ENCODE results near the gene CD300LF. TPM values are rescaled to one million over a fixed set of nuclear protein-coding genes. Genes with fewer than 3 reads are reported as not detected.

CD300LF gene
- total RNA-seq, 2 donors from 2014 or later, result 2.3 TPM; not detected in 1

DNA sequence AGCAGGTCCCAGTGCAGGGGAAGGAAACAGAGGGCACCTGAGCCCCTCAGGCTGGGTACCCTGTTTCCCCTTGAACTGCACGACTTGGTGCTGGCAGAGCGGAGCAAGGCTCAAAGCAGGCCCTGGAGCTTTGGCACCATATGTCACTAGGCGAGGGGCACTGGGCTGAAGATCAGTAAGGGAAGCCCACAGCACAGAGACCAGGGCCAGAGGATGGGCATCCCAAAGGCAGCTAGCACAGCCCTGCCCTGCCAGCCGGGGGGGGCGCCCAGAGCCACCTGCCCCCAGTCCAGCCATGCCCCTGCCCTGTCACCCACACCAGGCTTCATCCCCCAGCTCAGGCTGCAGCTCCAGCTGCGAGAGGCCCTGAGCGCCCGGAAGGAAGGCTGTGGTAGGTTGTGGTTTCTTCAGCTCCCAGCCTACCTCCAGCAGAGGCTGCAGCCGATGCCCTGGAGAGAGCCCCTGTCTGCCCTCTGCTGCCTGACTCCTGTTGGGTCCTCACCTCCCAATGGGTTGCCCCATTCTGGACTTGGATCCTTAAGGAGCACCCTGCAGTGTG, 46.6 kb upstream of the CD300LF start:
- TF ChIP-seq, protein P1, sequence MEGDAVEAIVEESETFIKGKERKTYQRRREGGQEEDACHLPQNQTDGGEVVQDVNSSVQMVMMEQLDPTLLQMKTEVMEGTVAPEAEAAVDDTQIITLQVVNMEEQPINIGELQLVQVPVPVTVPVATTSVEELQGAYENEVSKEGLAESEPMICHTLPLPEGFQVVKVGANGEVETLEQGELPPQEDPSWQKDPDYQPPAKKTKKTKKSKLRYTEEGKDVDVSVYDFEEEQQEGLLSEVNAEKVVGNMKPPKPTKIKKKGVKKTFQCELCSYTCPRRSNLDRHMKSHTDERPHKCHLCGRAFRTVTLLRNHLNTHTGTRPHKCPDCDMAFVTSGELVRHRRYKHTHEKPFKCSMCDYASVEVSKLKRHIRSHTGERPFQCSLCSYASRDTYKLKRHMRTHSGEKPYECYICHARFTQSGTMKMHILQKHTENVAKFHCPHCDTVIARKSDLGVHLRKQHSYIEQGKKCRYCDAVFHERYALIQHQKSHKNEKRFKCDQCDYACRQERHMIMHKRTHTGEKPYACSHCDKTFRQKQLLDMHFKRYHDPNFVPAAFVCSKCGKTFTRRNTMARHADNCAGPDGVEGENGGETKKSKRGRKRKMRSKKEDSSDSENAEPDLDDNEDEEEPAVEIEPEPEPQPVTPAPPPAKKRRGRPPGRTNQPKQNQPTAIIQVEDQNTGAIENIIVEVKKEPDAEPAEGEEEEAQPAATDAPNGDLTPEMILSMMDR (IDR thresholded peaks at IDR 0.05), result no peak

DNA sequence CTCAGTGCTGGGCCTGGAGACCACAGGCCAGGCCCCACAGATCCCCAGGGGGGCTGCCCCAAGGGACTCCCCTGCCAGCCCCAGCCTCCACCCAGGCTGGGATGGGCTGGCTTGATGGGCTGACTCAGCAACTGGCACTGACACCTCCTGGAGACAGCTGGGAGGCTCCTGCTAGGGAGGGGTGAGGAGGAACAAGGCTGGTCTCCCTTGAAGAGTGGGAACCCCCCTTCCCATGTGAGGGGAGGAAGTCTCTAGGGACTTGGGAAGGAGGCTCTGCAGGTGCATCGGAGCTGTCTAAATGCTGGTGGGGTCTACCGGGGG, 46.1 kb upstream of the CD300LF start:
- Histone ChIP-seq H3K4me1 (ENCODE audit: control insufficient read depth in 1 of 2, low read depth in 2 of 2) (peaks cover 17 to 39% of the 10 kb centered on the region in 2 donors), H3K9me3 (no peaks in the 10 kb centered on the region), H3K4me3 (no peak overlapping the region), H3K27me3 (replicated peaks; ENCODE audit: insufficient read depth) (no peaks in the 10 kb centered on the region), H3K36me3 (no peaks in the 10 kb centered on the region), H3K27ac (no peak overlapping the region)
- TF ChIP-seq, protein P1 (IDR thresholded peaks at IDR 0.05), result no peak
- ATAC-seq (ENCODE audit: insufficient number of reproducible peaks, low FRiP score, low read depth) (no peak), DNase-seq (ENCODE audit: low spot score) (no peak)

More for the DNA sequence above, 46.6 kb upstream of the CD300LF start:
- H3K9me3 ChIP-seq, result no peaks in the 10 kb centered on the region
- H3K27me3 ChIP-seq (replicated peaks; ENCODE audit: insufficient read depth), result no peaks in the 10 kb centered on the region
- H3K36me3 ChIP-seq, result no peaks in the 10 kb centered on the region
- DNase-seq (ENCODE audit: low spot score) (no peak), ATAC-seq (ENCODE audit: insufficient number of reproducible peaks, low FRiP score, low read depth) (no peak)
- H3K4me1 ChIP-seq (ENCODE audit: control insufficient read depth in 1 of 2, low read depth in 2 of 2), result peaks cover 17 to 39% of the 10 kb centered on the region in 2 donors
- H3K4me3 ChIP-seq, result no peak overlapping the region
- no peak overlapping the region for H3K27ac ChIP-seq

DNA sequence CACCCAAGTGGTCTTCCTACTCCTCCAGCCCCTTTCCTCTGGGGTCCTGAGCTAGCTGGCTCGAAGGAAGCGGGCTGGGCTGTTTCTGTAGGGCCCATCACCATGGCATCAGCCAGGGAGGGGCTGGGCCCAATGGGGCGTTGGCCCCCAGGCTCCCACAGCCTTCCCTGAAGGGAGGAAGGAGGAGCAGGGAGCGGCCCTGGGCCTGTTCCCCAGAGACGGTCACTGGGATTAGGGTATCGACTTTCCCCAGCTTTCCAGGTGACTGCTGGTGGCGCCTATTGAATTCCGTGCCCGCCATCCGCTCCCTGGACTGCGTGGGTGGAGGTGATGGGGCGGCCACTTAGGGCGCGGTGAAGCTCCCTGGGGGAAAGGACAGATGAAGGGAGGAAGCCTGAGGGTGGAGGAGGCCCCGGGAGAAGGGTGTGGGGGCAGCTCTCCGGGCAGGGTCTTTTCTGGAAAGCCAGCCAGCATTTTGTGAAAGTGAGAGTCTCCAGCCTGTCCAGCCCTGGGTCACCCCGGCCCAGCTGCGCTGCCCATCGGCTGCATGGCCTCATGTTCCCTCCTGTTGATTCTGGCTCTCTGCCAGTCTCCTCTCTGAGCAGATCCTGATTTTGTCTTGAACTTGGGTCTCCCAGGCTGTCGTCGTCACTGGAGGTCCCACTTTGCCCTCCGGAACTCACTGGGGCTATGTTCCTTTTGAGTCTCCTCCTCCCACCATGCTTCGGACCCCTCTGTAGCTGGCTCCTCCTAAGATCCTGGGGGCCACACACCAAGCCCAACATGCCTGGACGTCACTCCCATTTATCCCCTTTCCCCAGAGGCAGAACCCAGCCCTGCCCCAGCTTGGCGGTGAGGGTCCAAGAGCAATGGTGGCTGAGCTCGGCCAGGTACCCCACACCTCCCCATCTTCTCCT, 45.5 kb upstream of the CD300LF start:
- Histone ChIP-seq H3K4me3 (no peak overlapping the region), H3K9me3 (no peaks in the 10 kb centered on the region), H3K36me3 (no peaks in the 10 kb centered on the region), H3K27me3 (replicated peaks; ENCODE audit: insufficient read depth) (no peaks in the 10 kb centered on the region), H3K4me1 (ENCODE audit: control insufficient read depth in 1 of 2, low read depth in 2 of 2) (peaks cover 17 to 39% of the 10 kb centered on the region in 2 donors), H3K27ac (no peak overlapping the region)
- no peak for ATAC-seq (ENCODE audit: insufficient number of reproducible peaks, low FRiP score, low read depth)
- DNase-seq (ENCODE audit: low spot score), result no peak
- TF ChIP-seq, protein P1 (IDR thresholded peaks at IDR 0.05), result no peak

DNA sequence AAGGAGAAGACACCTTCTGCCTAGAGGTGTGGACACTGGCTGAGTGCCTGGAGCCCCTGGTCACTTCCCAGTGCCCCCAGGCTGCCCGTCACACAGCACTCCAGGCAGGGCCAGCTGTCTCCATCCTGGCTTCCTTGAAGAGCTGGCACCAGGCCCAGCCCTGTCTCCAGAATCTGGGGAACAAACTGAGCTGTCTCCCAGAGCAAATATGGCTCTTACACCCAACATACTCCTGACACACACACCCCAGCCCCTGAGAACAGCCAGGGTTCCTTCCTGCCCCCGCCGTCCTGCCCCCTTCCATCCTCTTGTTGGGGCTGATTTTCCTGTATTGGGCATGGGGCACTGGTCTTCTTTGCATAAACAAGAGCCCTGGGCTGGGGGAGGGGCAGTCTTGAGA, 44.8 kb upstream of the CD300LF start:
- H3K36me3 ChIP-seq, result no peaks in the 10 kb centered on the region
- TF ChIP-seq, protein P1 (IDR thresholded peaks at IDR 0.05), result no peak
- peaks cover 17 to 39% of the 10 kb centered on the region in 2 donors for H3K4me1 ChIP-seq (ENCODE audit: control insufficient read depth in 1 of 2, low read depth in 2 of 2)
- no peak overlapping the region for H3K4me3 ChIP-seq
- no peak overlapping the region for H3K27ac ChIP-seq
- no peak for ATAC-seq (ENCODE audit: insufficient number of reproducible peaks, low FRiP score, low read depth)
- no peaks in the 10 kb centered on the region for H3K9me3 ChIP-seq
- H3K27me3 ChIP-seq (replicated peaks; ENCODE audit: insufficient read depth), result no peaks in the 10 kb centered on the region
- no peak for DNase-seq (ENCODE audit: low spot score)

DNA sequence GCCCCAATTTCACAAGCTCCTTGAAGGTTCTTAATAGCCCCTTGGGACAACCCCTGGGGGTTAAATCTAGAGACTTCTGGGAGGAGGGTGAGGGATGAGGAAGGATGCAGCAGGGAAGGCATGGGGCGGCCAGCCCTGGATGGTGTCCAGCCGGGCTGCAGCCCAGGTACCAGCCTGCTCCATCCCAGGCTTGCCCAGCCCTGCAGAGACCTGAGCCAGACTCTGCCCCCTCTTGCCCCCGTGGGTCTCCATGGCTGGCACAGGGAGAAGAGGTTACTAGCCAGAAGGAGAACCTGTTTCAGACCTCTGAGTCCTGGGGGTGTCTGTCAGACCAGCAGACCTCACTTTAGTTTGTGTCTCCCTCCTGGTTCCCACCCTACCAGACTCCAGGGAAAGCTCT, 44.2 kb upstream of the CD300LF start:
- ATAC-seq (ENCODE audit: insufficient number of reproducible peaks, low FRiP score, low read depth) (no peak), DNase-seq (ENCODE audit: low spot score) (no peak)
- no peaks in the 10 kb centered on the region for H3K27me3 ChIP-seq (replicated peaks; ENCODE audit: insufficient read depth)
- no peaks in the 10 kb centered on the region for H3K36me3 ChIP-seq
- H3K4me1 ChIP-seq (ENCODE audit: control insufficient read depth in 1 of 2, low read depth in 2 of 2), result peaks cover 17 to 39% of the 10 kb centered on the region in 2 donors
- H3K4me3 ChIP-seq, result no peak overlapping the region
- TF ChIP-seq, protein P1 (IDR thresholded peaks at IDR 0.05), result no peak
- no peaks in the 10 kb centered on the region for H3K9me3 ChIP-seq
- H3K27ac ChIP-seq, result no peak overlapping the region

Measured in thoracic aorta (tissue), 2 donors.